K562 (cell line): ENCODE results near the gene KLC1.

Experiments
- CTCF ChIP-seq, 3 experiments: IDR thresholded peaks in 2 of 3; conservative IDR thresholded peaks in 1 of 3; 2 replicates each; pipeline ENCODE4 v1.5.1; 2011 to 2012; ENCODE audit warnings: low read length in 3 of 3, mild to moderate bottlenecking in 3 of 3, control low read depth in 2 of 3, improper control_type of control experiment in 1 of 3, inconsistent platforms in 1 of 3, low read depth in 1 of 3, mixed read lengths in 1 of 3, moderate library complexity in 1 of 3; ENCODE audit not compliant: insufficient read depth in 2 of 3
- EZH2 ChIP-seq: IDR thresholded peaks from 2 replicates; pipeline ENCODE4 v1.6.1; 2012; ENCODE audit warnings: low read depth, mild to moderate bottlenecking, inconsistent platforms, low read length, borderline replicate concordance
- POLR2AphosphoS2 ChIP-seq: IDR thresholded peaks from 2 replicates; pipeline ENCODE4 v1.6.1; 2012; ENCODE audit warnings: low read length, improper control_type of control experiment
- RAD51 ChIP-seq: fragments of 450-650 bp; IDR thresholded peaks from 2 replicates; pipeline ENCODE4 v1.7.1; 2016; ENCODE audit warnings: low read depth, mild to moderate bottlenecking, borderline replicate concordance
- REST ChIP-seq, 2 experiments: fragments of 450-650 bp; formaldehyde crosslinking in 1 of 2; IDR thresholded peaks; 2 replicates each; pipeline versions ENCODE4 v1.4.0 to v1.6.1; 2014 to 2020; ENCODE audit warnings: mild to moderate bottlenecking in 2 of 2, borderline replicate concordance in 1 of 2, low read depth in 1 of 2
- SIN3A ChIP-seq, 2 experiments: fragments of 150-350 bp in 1 of 2; IDR thresholded peaks; 2 replicates each; pipeline ENCODE4 v1.6.1; 2011 to 2016; ENCODE audit warnings: borderline replicate concordance in 2 of 2, low read depth in 2 of 2, low read length in 2 of 2, mild to moderate bottlenecking in 2 of 2, moderate library complexity in 2 of 2; ENCODE audit not compliant: control insufficient read depth in 1 of 2
- SMAD2 ChIP-seq: fragments of 150-350 bp; IDR thresholded peaks from 2 replicates; pipeline ENCODE4 v1.6.1; 2014; ENCODE audit warnings: low read depth, mild to moderate bottlenecking, low read length
- SP1 ChIP-seq: sonication (generic); formaldehyde crosslinking; IDR thresholded peaks from 2 replicates; pipeline ENCODE4 v1.8.1; 2022; ENCODE audit warnings: mild to moderate bottlenecking, missing genetic modification reagents
- SRF ChIP-seq, 2 experiments: fragments of 250-450, 450-650 bp in 1 of 2; sonication (Bioruptor Pico) in 1 of 2; sonication (generic) in 1 of 2; formaldehyde crosslinking; IDR thresholded peaks; 2 replicates each; pipeline versions ENCODE4 v1.5.0 to v1.5.1; 2020 to 2022; ENCODE audit warnings: mild to moderate bottlenecking in 1 of 2, missing genetic modification reagents in 1 of 2
- TCF7L2 ChIP-seq: fragments of 150-350 bp; IDR thresholded peaks from 2 replicates; pipeline ENCODE4 v1.6.1; 2016; ENCODE audit warnings: low read depth, mild to moderate bottlenecking, low read length, moderate library complexity
- ZBED1 ChIP-seq: IDR thresholded peaks from 2 replicates; pipeline ENCODE4 v1.6.1; 2014
- ZBTB11 ChIP-seq, 3 experiments: fragments of 200-800 bp in 1 of 3; fragments of 250-450 bp in 1 of 3; fragments of 450-650 bp in 1 of 3; sonication (Bioruptor Pico) in 1 of 3; sonication (Bioruptor generic) in 1 of 3; formaldehyde crosslinking in 1 of 3; IDR thresholded peaks; 2 replicates each; pipeline versions ENCODE4 v1.6.1 to v1.8.0; 2016 to 2022; ENCODE audit warnings: mild to moderate bottlenecking in 2 of 3, missing genetic modification characterization in 2 of 3, missing compliant biosample characterization in 1 of 3, moderate library complexity in 1 of 3
- ZBTB33 ChIP-seq: sonication (generic); formaldehyde crosslinking; IDR thresholded peaks from 2 replicates; pipeline ENCODE4 v1.8.1; 2023; ENCODE audit warnings: mild to moderate bottlenecking, missing genetic modification reagents
- ZFX ChIP-seq: sonication (generic); formaldehyde crosslinking; IDR thresholded peaks from 2 replicates; pipeline ENCODE4 v1.8.0; 2022; ENCODE audit warnings: mild to moderate bottlenecking, missing genetic modification reagents, moderate library complexity

- TF ChIP-seq SRF (CRISPR knock-in tag; IDR thresholded peaks at IDR 0.05) (no peak), EZH2 (no peak), ZBED1 (no peak), RAD51 (no peak), CTCF (IDR thresholded peaks at IDR 0.05 in 2 of 3, conservative IDR thresholded peaks at IDR 0.05 in 1 of 3; ENCODE audit: insufficient read depth in 2 of 3, low read depth in 1 of 3, low read length in 3 of 3) (no peak), ZFX (CRISPR knock-in tag) (no peak), POLR2AphosphoS2 (no peak), SMAD2 (no peak), ZBTB33 (no peak), SP1 (CRISPR knock-in tag) (no peak), SIN3A (IDR thresholded peaks at IDR 0.05; ENCODE audit: borderline replicate concordance in 2 of 2, control insufficient read depth in 1 of 2, low read depth in 2 of 2, low read length in 2 of 2) (no peak), REST (IDR thresholded peaks at IDR 0.05; ENCODE audit: borderline replicate concordance) (no peak), REST (CRISPR knock-in tag; IDR thresholded peaks at IDR 0.05; ENCODE audit: low read depth) (no peak), TCF7L2 (no peak), ZBTB11 (CRISPR knock-in tag; IDR thresholded peaks at IDR 0.05) (no peak)
Measured at GRCh38 chr14:103653805-103654204, 24.8 kb downstream of the KLC1 start.
